HG02642 (cell line): ENCODE results near the gene LAMC3.
"Not testable (repeated sequence)": the region's sequence is repeated elsewhere in the genome, so short reads cannot be mapped to it uniquely, and the experiment has no call there.

Experiments used
- ATAC-seq: cut with Tn5 transposase; IDR thresholded peaks from one replicate; pipeline ENCODE4 v1.9.1; 2021; ENCODE audit warnings: mild to moderate bottlenecking; ENCODE audit not compliant: unreplicated experiment, poor library complexity

The LAMC3 gene

GRCh38 chr9:131090025-131090787, 81.2 kb downstream of the LAMC3 start:
- no peak for ATAC-seq

- no peak for ATAC-seq
Measured at GRCh38 chr9:131091352-131091992, 82.5 kb downstream of the LAMC3 start.

DNA sequence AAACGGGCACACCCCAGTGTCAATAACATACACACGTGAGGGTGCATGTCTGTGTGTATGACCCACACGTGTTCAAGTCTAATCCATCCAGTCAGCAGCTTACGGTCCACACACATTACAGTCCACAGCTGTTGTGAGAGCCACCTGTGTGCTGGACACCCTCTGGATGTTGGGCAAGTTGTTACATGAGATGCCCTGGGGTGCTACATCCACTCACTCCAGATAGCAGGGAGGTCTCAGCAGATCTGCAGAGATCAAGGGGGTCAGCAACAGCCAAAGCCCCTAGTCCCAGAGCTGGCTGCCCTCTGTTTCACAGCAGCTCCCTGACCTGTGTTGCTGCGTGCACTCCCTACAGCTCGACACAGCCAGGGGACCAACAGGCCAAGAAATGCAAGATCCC, 83.1 kb downstream of the LAMC3 start:
- no peak for ATAC-seq

GRCh38 chr9:131092548-131093440, 83.8 kb downstream of the LAMC3 start:
- no peak for ATAC-seq

- ATAC-seq, result no peak
Measured at GRCh38 chr9:131094015-131094414, 85.0 kb downstream of the LAMC3 start.

DNA sequence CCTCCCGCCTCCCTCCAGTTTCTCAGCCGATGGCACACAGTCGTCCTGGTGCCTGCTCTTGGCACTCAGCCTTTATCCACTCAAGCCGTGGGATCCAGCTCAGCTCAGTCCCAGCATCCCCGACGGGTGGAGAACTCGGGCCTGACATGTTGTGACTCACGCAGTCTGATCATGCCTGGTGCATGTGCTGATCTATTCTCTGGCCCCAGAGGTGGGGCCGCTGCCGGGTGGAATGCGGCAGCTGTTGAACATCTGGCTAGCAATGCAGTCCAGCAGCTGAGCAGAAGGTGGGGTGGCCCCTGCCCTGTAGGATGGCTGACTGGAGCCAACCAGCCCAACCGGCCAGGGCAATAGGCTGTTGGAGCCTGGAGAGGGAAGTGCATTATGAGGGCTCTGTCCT, 85.6 kb downstream of the LAMC3 start:
- ATAC-seq, result no peak

GRCh38 chr9:131095666-131096268, 86.8 kb downstream of the LAMC3 start:
- ATAC-seq, result no peak

DNA sequence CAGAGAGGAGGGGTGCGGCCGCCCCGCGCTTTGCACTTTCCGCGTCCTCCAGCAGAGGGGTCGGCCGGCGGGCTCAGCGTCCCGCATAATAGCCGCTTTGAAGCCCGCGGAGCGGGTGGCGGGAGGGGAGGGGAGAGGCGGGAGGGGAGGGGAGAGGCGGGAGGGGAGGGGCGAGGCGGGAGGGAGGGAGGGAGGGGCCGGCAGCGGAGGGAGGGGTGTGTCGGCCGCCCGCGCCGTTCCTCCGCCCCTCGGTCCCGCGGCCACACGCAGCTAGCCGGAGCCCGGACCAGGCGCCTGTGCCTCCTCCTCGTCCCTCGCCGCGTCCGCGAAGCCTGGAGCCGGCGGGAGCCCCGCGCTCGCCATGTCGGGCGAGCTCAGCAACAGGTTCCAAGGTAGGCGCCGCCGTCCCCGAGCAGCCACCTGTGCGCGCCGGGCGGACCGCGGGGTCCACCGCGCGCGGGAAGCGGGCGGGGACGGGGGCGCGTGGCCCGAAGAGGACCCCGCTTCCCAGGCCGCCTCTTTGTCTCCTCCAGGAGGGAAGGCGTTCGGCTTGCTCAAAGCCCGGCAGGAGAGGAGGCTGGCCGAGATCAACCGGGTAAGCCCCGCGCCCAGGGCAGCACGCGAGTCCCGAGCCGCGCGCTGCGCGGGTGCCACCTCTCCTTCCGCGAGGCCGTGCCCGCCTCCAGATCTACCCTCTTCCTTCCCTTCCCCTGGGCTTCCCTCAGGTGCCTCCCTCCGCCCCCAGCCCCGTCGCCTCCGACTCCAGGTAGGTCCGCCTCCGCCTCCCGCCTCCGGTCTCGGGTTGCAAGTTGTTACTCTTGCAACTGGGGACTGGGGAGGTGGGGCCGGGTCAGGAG, 87.5 kb downstream of the LAMC3 start, which contains the start of gene AIF1L:
AIF1L (plus strand) TSS at position 263 of the 857 bp plus-strand sequence; CDS start at position 362, 99 bp downstream.
- ATAC-seq, result no peak

GRCh38 chr9:131097126-131097947, 88.4 kb downstream of the LAMC3 start:
- no peak for ATAC-seq

GRCh38 chr9:131097948-131098278, 88.9 kb downstream of the LAMC3 start:
- ATAC-seq, result no peak

- no peak for ATAC-seq
Measured at GRCh38 chr9:131098391-131099101, 89.6 kb downstream of the LAMC3 start.

DNA sequence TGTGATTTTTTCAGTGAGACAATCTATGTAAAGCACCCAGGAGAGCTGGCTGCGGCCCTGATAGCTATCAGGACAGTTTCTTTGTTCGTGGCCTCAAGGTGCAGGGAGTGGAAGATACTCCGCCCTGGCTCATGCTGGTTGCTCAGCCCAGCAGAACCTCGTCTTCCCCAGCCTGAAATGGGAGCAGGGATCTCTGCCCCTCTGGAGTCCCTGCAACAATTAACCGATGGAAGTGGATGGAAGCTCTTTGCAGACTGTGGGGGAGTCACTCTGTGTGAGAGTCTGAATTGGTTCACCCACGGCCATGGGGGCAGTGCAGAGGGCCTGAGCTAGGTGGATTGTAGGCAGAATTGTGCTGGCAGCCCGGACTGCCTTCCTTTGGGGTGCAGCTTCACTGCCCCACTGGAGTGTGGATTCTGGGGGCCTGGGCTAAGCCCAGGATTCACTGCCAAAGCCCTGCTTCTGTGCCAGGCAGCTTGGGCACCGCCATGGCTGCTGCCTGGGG, 90.2 kb downstream of the LAMC3 start:
- no peak for ATAC-seq

GRCh38 chr9:131099845-131100244, 90.9 kb downstream of the LAMC3 start:
- not testable (repeated sequence) for ATAC-seq

- no peak for ATAC-seq
Measured at GRCh38 chr9:131100445-131100844, 91.5 kb downstream of the LAMC3 start.

DNA sequence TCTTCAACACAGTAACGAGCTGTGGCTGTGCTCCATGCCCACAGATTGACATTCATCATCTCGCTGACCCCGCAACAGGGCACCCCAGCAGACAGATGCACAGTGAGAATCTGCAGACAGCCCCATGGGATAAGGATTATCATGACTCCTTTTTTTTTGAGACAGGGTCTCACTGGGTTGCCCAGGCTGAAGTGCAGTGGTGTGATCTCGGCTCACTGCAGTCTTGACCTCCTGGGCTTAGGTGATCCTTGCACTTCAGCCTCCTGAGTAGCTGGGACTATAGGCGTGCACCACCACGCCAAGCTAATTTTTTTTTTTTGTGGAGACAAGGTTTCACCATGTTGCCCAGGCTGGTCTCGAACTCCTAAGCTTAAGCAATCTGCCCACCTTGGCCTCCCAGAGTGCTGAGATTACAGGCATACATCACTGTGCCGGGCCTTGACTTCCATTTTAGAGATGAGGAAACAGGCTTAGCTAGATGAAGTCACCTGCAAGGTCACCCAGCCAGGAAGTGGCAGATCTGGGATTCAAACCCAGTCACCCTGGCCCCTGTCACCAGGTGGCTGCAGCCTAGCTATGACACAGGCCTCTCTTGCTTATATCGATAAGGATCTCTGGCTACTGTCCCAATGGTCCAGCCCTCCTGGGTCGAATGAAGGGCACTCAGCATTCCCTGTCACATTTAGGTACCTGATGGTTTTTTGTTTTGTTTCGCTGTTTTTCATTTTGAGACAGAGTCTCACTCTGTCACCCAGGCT, 92.4 kb downstream of the LAMC3 start:
- no peak for ATAC-seq

- no peak for ATAC-seq
Measured at GRCh38 chr9:131103024-131103423, 94.0 kb downstream of the LAMC3 start.

- ATAC-seq, result no peak
Measured at GRCh38 chr9:131103535-131103934, 94.6 kb downstream of the LAMC3 start.
